KOPT-K1 (cell line): ENCODE results near the gene MVB12B.

ENCODE experiments used
- H3K27ac ChIP-seq: fragments of 200-600 bp; sonication (generic); 2 replicates; pipeline ENCODE4 v1.5.1; 2016; ENCODE audit warnings: antibody characterized with exemption, mild to moderate bottlenecking, low read depth, low read length; ENCODE audit not compliant: poor library complexity, severe bottlenecking
- H3K36me3 ChIP-seq: fragments of 200-600 bp; sonication (generic); 2 replicates; pipeline ENCODE4 v1.5.1; 2017; ENCODE audit warnings: antibody characterized with exemption, mild to moderate bottlenecking, low read length, moderate library complexity; ENCODE audit not compliant: insufficient read depth
- H3K9me3 ChIP-seq: fragments of 200-600 bp; sonication (generic); 2 replicates; pipeline ENCODE4 v1.5.1; 2017; ENCODE audit warnings: antibody characterized with exemption, low read length, mild to moderate bottlenecking; ENCODE audit not compliant: insufficient read depth, poor library complexity, severe bottlenecking

MVB12B gene

GRCh38 chr9:126523611-126524111 lies 197.0 kb downstream of the MVB12B start:
- H3K9me3 ChIP-seq, result no peaks in the 10 kb centered on the region
- no peaks in the 10 kb centered on the region for H3K36me3 ChIP-seq
- H3K27ac ChIP-seq, result no peak overlapping the region

- Histone ChIP-seq H3K9me3 (no peaks in the 10 kb centered on the region), H3K27ac (no peak overlapping the region), H3K36me3 (no peaks in the 10 kb centered on the region)
Measured at GRCh38 chr9:126524353-126525077, 197.9 kb downstream of the MVB12B start.

- Histone ChIP-seq H3K27ac (no peak overlapping the region), H3K36me3 (no peaks in the 10 kb centered on the region), H3K9me3 (no peaks in the 10 kb centered on the region)
Measured at GRCh38 chr9:126526218-126527108, 199.8 kb downstream of the MVB12B start.

GRCh38 chr9:126527109-126527825 lies 200.6 kb downstream of the MVB12B start:
- Histone ChIP-seq H3K9me3 (no peaks in the 10 kb centered on the region), H3K27ac (no peak overlapping the region), H3K36me3 (no peaks in the 10 kb centered on the region)

DNA sequence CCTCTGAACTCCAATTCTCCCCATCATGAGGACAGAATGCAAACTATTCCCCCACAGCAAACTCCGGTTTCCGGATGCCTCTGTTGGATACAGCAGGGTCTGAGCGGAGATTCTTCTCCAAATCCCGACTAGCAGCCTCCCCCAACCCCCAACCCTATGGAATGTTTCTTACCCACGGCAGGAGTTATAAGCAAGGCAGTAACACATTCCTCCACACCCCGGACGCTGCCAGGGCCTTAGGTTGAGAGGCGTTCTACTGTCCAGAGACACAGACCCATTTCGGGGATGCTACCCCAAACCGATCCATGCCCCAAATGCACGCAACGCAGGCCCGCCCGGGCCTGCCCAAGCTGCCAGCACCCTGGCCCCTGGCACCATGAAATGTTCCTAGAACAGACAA lies 201.5 kb downstream of the MVB12B start:
- Histone ChIP-seq H3K27ac (no peak overlapping the region), H3K36me3 (no peaks in the 10 kb centered on the region), H3K9me3 (no peaks in the 10 kb centered on the region)

DNA sequence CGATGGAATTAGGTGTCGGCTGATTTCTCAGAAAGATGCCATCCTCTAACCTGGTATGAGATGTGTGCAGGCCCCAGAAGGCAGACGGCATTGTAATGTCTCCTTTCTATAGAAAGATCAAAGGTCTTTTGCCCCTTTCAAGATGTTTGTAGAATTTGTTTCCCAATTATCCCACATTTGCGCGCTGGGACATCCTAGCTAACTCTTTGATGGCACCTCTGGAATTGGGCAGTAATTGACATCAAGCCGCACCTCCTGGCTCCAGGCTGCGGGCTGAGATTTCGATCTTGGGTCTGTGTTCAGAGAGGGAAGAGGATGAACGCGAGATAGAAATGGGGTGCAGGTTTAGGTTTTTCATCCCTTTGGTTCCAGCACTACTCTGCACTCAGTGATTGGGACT lies 202.3 kb downstream of the MVB12B start:
- no peaks in the 10 kb centered on the region for H3K36me3 ChIP-seq
- H3K27ac ChIP-seq, result no peak overlapping the region
- no peaks in the 10 kb centered on the region for H3K9me3 ChIP-seq

GRCh38 chr9:126531035-126531571 lies 204.5 kb downstream of the MVB12B start:
- no peak overlapping the region for H3K27ac ChIP-seq

DNA sequence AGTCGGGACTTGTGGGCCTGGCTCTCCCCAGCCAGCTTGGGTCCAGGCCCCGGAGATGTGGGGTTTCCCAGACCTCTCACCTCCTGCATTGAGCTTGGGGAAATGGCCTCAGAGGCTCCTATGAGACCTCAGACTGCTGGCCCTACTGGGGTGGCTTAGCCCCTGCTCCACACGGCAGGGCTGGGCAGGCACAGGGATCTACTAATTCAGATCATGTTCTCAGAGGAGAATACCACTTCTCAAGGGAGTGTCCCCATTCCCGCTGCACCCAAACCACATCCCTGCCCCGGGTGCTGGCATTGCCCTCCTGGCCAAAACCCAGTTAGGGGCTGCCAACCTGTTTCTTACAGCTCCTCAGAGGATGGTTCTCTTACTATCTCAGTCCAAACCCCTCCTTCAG lies 205.0 kb downstream of the MVB12B start:
- H3K9me3 ChIP-seq, result no peaks in the 10 kb centered on the region
- no peak overlapping the region for H3K27ac ChIP-seq
- no peaks in the 10 kb centered on the region for H3K36me3 ChIP-seq

More at GRCh38 chr9:126531035-126531571, 204.5 kb downstream of the MVB12B start:
- H3K36me3 ChIP-seq, result no peaks in the 10 kb centered on the region
- H3K9me3 ChIP-seq, result no peaks in the 10 kb centered on the region

- Histone ChIP-seq H3K36me3 (no peaks in the 10 kb centered on the region), H3K9me3 (no peaks in the 10 kb centered on the region), H3K27ac (no peak overlapping the region)
Measured at GRCh38 chr9:126532019-126532462, 205.4 kb downstream of the MVB12B start.

GRCh38 chr9:126532489-126532888 lies 205.9 kb downstream of the MVB12B start:
- no peaks in the 10 kb centered on the region for H3K36me3 ChIP-seq
- no peak overlapping the region for H3K27ac ChIP-seq
- H3K9me3 ChIP-seq, result no peaks in the 10 kb centered on the region

DNA sequence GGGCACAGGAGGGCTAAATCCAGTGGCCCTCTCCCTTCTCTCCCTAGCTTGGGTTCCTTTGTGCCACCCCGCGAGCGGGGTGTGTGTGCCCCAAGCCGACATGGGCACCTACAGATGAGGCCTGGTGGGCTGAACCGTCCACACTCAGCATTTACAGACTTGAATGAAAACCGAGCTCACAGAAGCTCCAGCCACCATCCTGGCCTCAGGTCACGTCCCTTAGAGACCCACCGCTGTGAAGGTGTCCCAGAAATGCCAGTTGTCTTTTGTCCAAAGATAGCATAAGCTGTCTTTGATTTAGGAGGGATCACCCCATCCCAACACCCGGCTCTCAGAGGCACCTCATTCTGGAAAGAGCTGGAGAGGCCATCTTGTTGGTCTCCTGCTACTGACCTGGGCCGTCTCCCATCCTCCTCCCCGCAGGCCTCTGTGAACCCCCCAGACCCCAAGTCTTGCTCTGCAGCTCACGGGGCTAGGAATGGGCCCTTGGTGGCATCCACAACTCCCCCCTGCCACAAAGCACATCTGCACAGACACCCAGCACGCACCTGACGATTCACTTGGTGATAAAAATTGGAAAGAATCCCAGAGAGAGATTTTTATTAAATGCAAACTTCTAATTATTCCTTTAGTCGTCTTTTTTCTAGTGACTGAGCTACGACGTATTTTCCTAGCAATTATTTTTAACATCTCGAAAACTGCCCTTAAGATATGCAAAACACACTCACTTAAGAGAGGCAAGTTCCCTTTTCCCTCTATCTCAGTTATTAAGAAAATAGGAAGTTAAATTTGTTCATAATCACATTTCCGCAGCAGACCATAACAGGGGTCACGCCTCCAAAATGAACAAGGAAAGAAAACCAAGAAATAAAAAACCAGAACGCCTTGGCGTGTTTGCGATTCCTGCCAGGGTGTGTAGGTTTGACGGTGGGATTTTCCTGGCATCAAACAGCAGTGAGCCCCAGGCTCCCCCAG lies 206.6 kb downstream of the MVB12B start:
- Histone ChIP-seq H3K9me3 (no peaks in the 10 kb centered on the region), H3K27ac (no peak overlapping the region), H3K36me3 (no peaks in the 10 kb centered on the region)

DNA sequence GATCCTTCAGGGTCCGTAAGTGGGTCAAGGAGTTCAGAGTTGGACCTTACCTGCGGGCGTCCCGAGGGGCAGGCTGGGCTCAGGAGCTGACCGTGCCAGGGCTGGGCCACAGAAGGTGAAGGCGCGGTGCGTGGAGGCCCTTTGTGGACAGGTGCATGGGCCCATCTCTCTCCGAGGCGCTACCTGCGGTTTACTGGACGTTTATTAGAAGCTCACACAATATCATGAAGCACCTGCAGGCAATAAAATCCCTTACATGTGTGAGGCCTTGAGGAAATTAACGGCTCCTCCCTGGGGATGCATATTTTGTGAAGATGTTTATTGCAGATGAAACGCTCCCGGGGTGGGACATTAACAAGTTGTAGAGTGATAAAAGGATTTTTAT lies 207.3 kb downstream of the MVB12B start:
- no peaks in the 10 kb centered on the region for H3K36me3 ChIP-seq
- H3K27ac ChIP-seq, result no peak overlapping the region

GRCh38 chr9:126534431-126535186 lies 208.0 kb downstream of the MVB12B start:
- no peaks in the 10 kb centered on the region for H3K9me3 ChIP-seq
- H3K27ac ChIP-seq, result no peak overlapping the region

More for the DNA sequence above, 207.3 kb downstream of the MVB12B start:
- no peaks in the 10 kb centered on the region for H3K9me3 ChIP-seq

More at GRCh38 chr9:126534431-126535186, 208.0 kb downstream of the MVB12B start:
- H3K36me3 ChIP-seq, result no peaks in the 10 kb centered on the region
